OCI-LY7 (cell line): ENCODE data around the gene PLAGL1. TPM values are rescaled to one million over a fixed set of nuclear protein-coding genes. Genes with fewer than 3 reads are reported as not detected.

Experiments used
- BruUV-seq: library from RNA; stranded (reverse); fragments of 400-500 nt; replicated peaks from 2 replicates; lab custom pipeline; 2021; lab: Mats Ljungman, UMichigan
- CTCF ChIA-PET: fragments of 300-600 bp; sonication (Branson Sonifier 250); formaldehyde crosslinking; loops from one replicate; lab custom pipeline; 2022; ENCODE audit warnings: antibody characterized with exemption; ENCODE audit not compliant: unreplicated experiment; lab: Charles Lee
- POLR2A ChIA-PET: fragments of 300-600 bp; sonication (Branson Sonifier 250); formaldehyde crosslinking; loops from one replicate; lab custom pipeline; 2022; ENCODE audit warnings: antibody characterized with exemption; lab: Charles Lee
- DNase-seq: peaks from one replicate; pipeline ENCODE4 v3.0.0-alpha.2; 2015; ENCODE audit warnings: low spot score
- H2AFZ ChIP-seq: fragments of 200-600 bp; sonication (generic), shearing (Covaris generic); 2 replicates; pipeline ENCODE4 v1.6.1; 2014; ENCODE audit warnings: mild to moderate bottlenecking, antibody characterized with exemption, low read length, moderate library complexity
- H3K27ac ChIP-seq: fragments of 200-600 bp; sonication (generic); 2 replicates; pipeline ENCODE4 v1.5.1; 2014; ENCODE audit warnings: mixed run types, low read depth, mild to moderate bottlenecking, moderate library complexity, low read length, inconsistent platforms; ENCODE audit not compliant: poor library complexity, severe bottlenecking
- H3K36me3 ChIP-seq: fragments of 200-600 bp; sonication (generic); 2 replicates; pipeline ENCODE4 v1.6.1; 2014; ENCODE audit warnings: mild to moderate bottlenecking, antibody characterized with exemption, low read length, moderate library complexity, mixed read lengths; ENCODE audit not compliant: insufficient read depth
- H3K4me1 ChIP-seq: fragments of 200-600 bp; sonication (generic); 2 replicates; pipeline ENCODE4 v1.5.1; 2014; ENCODE audit warnings: mild to moderate bottlenecking, low read length; ENCODE audit not compliant: insufficient read depth, poor library complexity, severe bottlenecking
- H3K4me2 ChIP-seq: fragments of 200-600 bp; sonication (generic); 2 replicates; pipeline ENCODE4 v1.6.1; 2014; ENCODE audit warnings: mild to moderate bottlenecking, low read length
- H3K4me3 ChIP-seq: fragments of 200-600 bp; sonication (generic); 2 replicates; pipeline ENCODE4 v1.5.1; 2014; ENCODE audit warnings: mild to moderate bottlenecking, low read depth, low read length; ENCODE audit not compliant: poor library complexity, severe bottlenecking
- H3K79me2 ChIP-seq: fragments of 200-600 bp; sonication (generic); 2 replicates; pipeline ENCODE4 v1.6.1; 2016; ENCODE audit warnings: low read depth, mild to moderate bottlenecking, low read length, moderate library complexity, mixed read lengths; ENCODE audit not compliant: insufficient read depth
- H3K9me2 ChIP-seq: fragments of 200-600 bp; sonication (generic); 2 replicates; pipeline ENCODE4 v1.6.1; 2016; ENCODE audit warnings: mild to moderate bottlenecking, low read length, mixed read lengths; ENCODE audit not compliant: insufficient read depth
- H3K9me3 ChIP-seq: fragments of 200-600 bp; sonication (generic); 2 replicates; pipeline ENCODE4 v1.6.1; 2014; ENCODE audit warnings: mild to moderate bottlenecking, mixed run types, low read length, mixed read lengths
- H4K20me1 ChIP-seq: fragments of 200-600 bp; sonication (generic); 2 replicates; pipeline ENCODE4 v1.6.1; 2014; ENCODE audit warnings: mild to moderate bottlenecking, antibody characterized with exemption, low read length, moderate library complexity, mixed read lengths; ENCODE audit not compliant: insufficient read depth
- EZH2phosphoT487 ChIP-seq: fragments of 200-600 bp; sonication (generic); IDR thresholded peaks from 2 replicates; pipeline ENCODE4 v1.6.1; 2018; ENCODE audit warnings: low read depth, borderline replicate concordance, mild to moderate bottlenecking, mixed run types, antibody characterized with exemption, low read length, moderate library complexity, mixed read lengths
- intact Hi-C: fragments of 100-400 bp; cut with micrococcal nuclease; formaldehyde crosslinking; loops from one replicate; pipeline ENCODE4 v1.10.0; 2022; ENCODE audit not compliant: unreplicated experiment
- total RNA-seq, 2 experiments: library from RNA; depleted of rRNA in 1 of 2; stranded (reverse); fragments of >200 nt in 1 of 2; shearing (Covaris generic) in 1 of 2; gene quantifications; 2 replicates each; pipeline ENCODE4 v1.2.3, GENCODE V29; 2014 to 2022
- TF ChIP-seq, protein P1 (sequence below): fragments of 200-600 bp; sonication (generic); conservative IDR thresholded peaks from 2 replicates; pipeline ENCODE4 v1.5.1; 2014; ENCODE audit warnings: mild to moderate bottlenecking, antibody characterized with exemption, low read length, moderate library complexity, mixed read lengths

The PLAGL1 gene
- total RNA-seq, 2 experiments from 2014 or later: 1.7 TPM

- DNase-seq: no peak
- H3K4me3 ChIP-seq: no peak overlapping the region
- no peak overlapping the region for H3K4me2 ChIP-seq
- no peak overlapping the region for H2AFZ ChIP-seq
- no peaks in the 10 kb centered on the region for H3K79me2 ChIP-seq
- H4K20me1 ChIP-seq: no peaks in the 10 kb centered on the region
- no peaks in the 10 kb centered on the region for H3K36me3 ChIP-seq
- H3K4me1 ChIP-seq: no peaks in the 10 kb centered on the region
- POLR2A ChIA-PET: interaction anchor here (0.6 to 0.7 kb wide), 3 partner anchors 20 to 924 kb away, joined by 3 to 5 read pairs (median 3); no protein-coding TSS in a partner anchor
- TF ChIP-seq EZH2phosphoT487: no peak
- TF ChIP-seq, protein P1, sequence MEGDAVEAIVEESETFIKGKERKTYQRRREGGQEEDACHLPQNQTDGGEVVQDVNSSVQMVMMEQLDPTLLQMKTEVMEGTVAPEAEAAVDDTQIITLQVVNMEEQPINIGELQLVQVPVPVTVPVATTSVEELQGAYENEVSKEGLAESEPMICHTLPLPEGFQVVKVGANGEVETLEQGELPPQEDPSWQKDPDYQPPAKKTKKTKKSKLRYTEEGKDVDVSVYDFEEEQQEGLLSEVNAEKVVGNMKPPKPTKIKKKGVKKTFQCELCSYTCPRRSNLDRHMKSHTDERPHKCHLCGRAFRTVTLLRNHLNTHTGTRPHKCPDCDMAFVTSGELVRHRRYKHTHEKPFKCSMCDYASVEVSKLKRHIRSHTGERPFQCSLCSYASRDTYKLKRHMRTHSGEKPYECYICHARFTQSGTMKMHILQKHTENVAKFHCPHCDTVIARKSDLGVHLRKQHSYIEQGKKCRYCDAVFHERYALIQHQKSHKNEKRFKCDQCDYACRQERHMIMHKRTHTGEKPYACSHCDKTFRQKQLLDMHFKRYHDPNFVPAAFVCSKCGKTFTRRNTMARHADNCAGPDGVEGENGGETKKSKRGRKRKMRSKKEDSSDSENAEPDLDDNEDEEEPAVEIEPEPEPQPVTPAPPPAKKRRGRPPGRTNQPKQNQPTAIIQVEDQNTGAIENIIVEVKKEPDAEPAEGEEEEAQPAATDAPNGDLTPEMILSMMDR: no peak
- intact Hi-C loops: no loop called here
- no TSS peak for BruUV-seq
- H3K9me2 ChIP-seq: no peaks in the 10 kb centered on the region
- H3K9me3 ChIP-seq: no peaks in the 10 kb centered on the region
- H3K27ac ChIP-seq: no peak overlapping the region
- CTCF ChIA-PET: no interaction called here
Measured at GRCh38 chr6:144033816-144034735, 26.0 kb upstream of the PLAGL1 start.

- Histone ChIP-seq H3K9me2 (no peaks in the 10 kb centered on the region), H4K20me1 (no peaks in the 10 kb centered on the region), H3K36me3 (no peaks in the 10 kb centered on the region), H2AFZ (no peak overlapping the region), H3K4me3 (no peak overlapping the region), H3K4me1 (no peaks in the 10 kb centered on the region), H3K27ac (no peak overlapping the region), H3K79me2 (no peaks in the 10 kb centered on the region), H3K4me2 (no peak overlapping the region), H3K9me3 (no peaks in the 10 kb centered on the region)
- TF ChIP-seq, protein P1: no peak
- TF ChIP-seq EZH2phosphoT487: no peak
- POLR2A ChIA-PET: interaction anchor here (0.7 kb wide), 1 partner anchor 9 kb away, joined by 3 read pairs; no protein-coding TSS in a partner anchor
- intact Hi-C loops: no loop called here
- CTCF ChIA-PET: no interaction called here
- no TSS peak for BruUV-seq
- no peak for DNase-seq
Measured at GRCh38 chr6:144029452-144029851, 21.4 kb upstream of the PLAGL1 start.
